OCI-LY1 (cell line): Measurements from ENCODE around the gene ANKUB1.
A peak's percentile ranks its signal among the peaks of the same experiment; 100 is the strongest.

Source experiments
- H2AFZ ChIP-seq: fragments of 200-600 bp; sonication (generic), shearing (Covaris generic); 2 replicates; pipeline ENCODE4 v1.6.0; 2014; ENCODE audit warnings: antibody characterized with exemption, mild to moderate bottlenecking, low read length
- H3F3A ChIP-seq: fragments of 200-600 bp; sonication (generic), shearing (Covaris generic); 2 replicates; pipeline ENCODE4 v1.6.0; 2014; ENCODE audit warnings: mild to moderate bottlenecking, antibody characterized with exemption, low read length, moderate library complexity; ENCODE audit not compliant: insufficient read depth
- H3K27ac ChIP-seq: fragments of 200-600 bp; sonication (generic); 2 replicates; pipeline ENCODE4 v1.5.1; 2014; ENCODE audit warnings: low read length, mixed run types, mild to moderate bottlenecking, low read depth; ENCODE audit not compliant: poor library complexity, severe bottlenecking
- H3K27me3 ChIP-seq: fragments of 200-600 bp; sonication (generic); 2 replicates; pipeline ENCODE4 v1.6.0; 2014; ENCODE audit warnings: antibody characterized with exemption, mild to moderate bottlenecking, low read length, moderate library complexity; ENCODE audit not compliant: insufficient read depth
- H3K36me3 ChIP-seq: fragments of 200-600 bp; sonication (generic); 2 replicates; pipeline ENCODE4 v1.6.1; 2014; ENCODE audit warnings: mild to moderate bottlenecking, antibody characterized with exemption, low read length, moderate library complexity, mixed read lengths; ENCODE audit not compliant: insufficient read depth
- H3K4me1 ChIP-seq: fragments of 200-600 bp; sonication (generic); 2 replicates; pipeline ENCODE4 v1.5.1; 2014; ENCODE audit warnings: mild to moderate bottlenecking, low read length, moderate library complexity; ENCODE audit not compliant: insufficient read depth, severe bottlenecking
- H3K4me2 ChIP-seq: fragments of 200-600 bp; sonication (generic), shearing (Covaris generic); 2 replicates; pipeline ENCODE4 v1.6.1; 2014; ENCODE audit warnings: low read length
- H3K4me3 ChIP-seq: fragments of 200-600 bp; sonication (generic); 2 replicates; pipeline ENCODE4 v1.5.1; 2014; ENCODE audit warnings: low read length, low read depth, mild to moderate bottlenecking, mixed read lengths; ENCODE audit not compliant: poor library complexity, severe bottlenecking
- H3K79me2 ChIP-seq: fragments of 200-600 bp; shearing (Covaris generic); 2 replicates; pipeline ENCODE4 v1.6.1; 2016; ENCODE audit warnings: mixed run types, low read length, mixed read lengths; ENCODE audit not compliant: insufficient read depth
- H3K9ac ChIP-seq: fragments of 200-600 bp; sonication (generic), shearing (Covaris generic); 2 replicates; pipeline ENCODE4 v1.6.1; 2014; ENCODE audit warnings: mild to moderate bottlenecking, low read length, mixed read lengths
- H3K9me2 ChIP-seq: fragments of 200-600 bp; sonication (generic), shearing (Covaris generic); 2 replicates; pipeline ENCODE4 v1.6.1; 2014; ENCODE audit warnings: low read depth, mild to moderate bottlenecking, low read length, mixed read lengths
- H3K9me3 ChIP-seq: fragments of 200-600 bp; shearing (Covaris generic); 2 replicates; pipeline ENCODE4 v1.6.1; 2014; ENCODE audit warnings: low read length, mixed read lengths
- H4K20me1 ChIP-seq: fragments of 200-600 bp; sonication (generic), shearing (Covaris generic); 2 replicates; pipeline ENCODE4 v1.6.0; 2016; ENCODE audit warnings: mild to moderate bottlenecking, low read length; ENCODE audit not compliant: insufficient read depth
- CTCF ChIP-seq: fragments of 200-600 bp; sonication (generic), shearing (Covaris generic); IDR thresholded peaks from 2 replicates; pipeline ENCODE4 v1.5.1; 2017; ENCODE audit warnings: mild to moderate bottlenecking, antibody characterized with exemption, low read length, moderate library complexity, mixed read lengths
- EZH2 ChIP-seq: fragments of 200-600 bp; sonication (generic), shearing (Covaris generic); IDR thresholded peaks from 2 replicates; pipeline ENCODE4 v1.8.0; 2017; ENCODE audit warnings: borderline replicate concordance, mixed run types, mild to moderate bottlenecking, antibody characterized with exemption, low read length, moderate library complexity, mixed read lengths

The ANKUB1 gene

GRCh38 chr3:149776170-149776569 is 16.2 kb downstream of the ANKUB1 start:
- no peaks in the 10 kb centered on the region for H3K9me3 ChIP-seq
- H3K27ac ChIP-seq: no peak overlapping the region
- H3K36me3 ChIP-seq: no peaks in the 10 kb centered on the region
- H3K27me3 ChIP-seq: no peaks in the 10 kb centered on the region
- H3F3A ChIP-seq: no peaks in the 10 kb centered on the region
- TF ChIP-seq EZH2 (no peak), CTCF (no peak)
- no peak overlapping the region for H3K9ac ChIP-seq
- peaks cover 7% of the 10 kb centered on the region for H3K4me1 ChIP-seq
- H3K4me3 ChIP-seq: no peak overlapping the region
- no peaks in the 10 kb centered on the region for H3K79me2 ChIP-seq
- H4K20me1 ChIP-seq: no peaks in the 10 kb centered on the region
- H3K9me2 ChIP-seq: no peaks in the 10 kb centered on the region
- no peak overlapping the region for H2AFZ ChIP-seq
- H3K4me2 ChIP-seq: no peak overlapping the region

GRCh38 chr3:149772861-149773260 is 19.5 kb downstream of the ANKUB1 start:
- H3K4me1 ChIP-seq: no peaks in the 10 kb centered on the region
- H3K79me2 ChIP-seq: no peaks in the 10 kb centered on the region
- no peak for TF ChIP-seq CTCF
- no peak for TF ChIP-seq EZH2
- H3K27me3 ChIP-seq: no peaks in the 10 kb centered on the region
- no peaks in the 10 kb centered on the region for H4K20me1 ChIP-seq
- no peak overlapping the region for H2AFZ ChIP-seq
- no peak overlapping the region for H3K4me3 ChIP-seq
- no peaks in the 10 kb centered on the region for H3K9me2 ChIP-seq
- H3K4me2 ChIP-seq: no peak overlapping the region
- H3K36me3 ChIP-seq: no peaks in the 10 kb centered on the region
- H3K27ac ChIP-seq: no peak overlapping the region
- H3K9me3 ChIP-seq: no peaks in the 10 kb centered on the region
- no peaks in the 10 kb centered on the region for H3F3A ChIP-seq
- H3K9ac ChIP-seq: no peak overlapping the region

- Histone ChIP-seq H4K20me1 (no peaks in the 10 kb centered on the region), H3K4me1 (no peaks in the 10 kb centered on the region), H3K9me3 (no peaks in the 10 kb centered on the region), H3K9ac (no peak overlapping the region), H3K27ac (no peak overlapping the region), H2AFZ (no peak overlapping the region), H3K4me3 (no peak overlapping the region), H3K9me2 (no peaks in the 10 kb centered on the region), H3F3A (no peaks in the 10 kb centered on the region), H3K79me2 (no peaks in the 10 kb centered on the region), H3K27me3 (no peaks in the 10 kb centered on the region), H3K4me2 (no peak overlapping the region), H3K36me3 (no peaks in the 10 kb centered on the region)
- TF ChIP-seq EZH2: no peak
- peak; percentile 80 for TF ChIP-seq CTCF
Observed at GRCh38 chr3:149771652-149772271, 20.6 kb downstream of the ANKUB1 start.
